NT2/D1 (cell line): ENCODE measurements around the gene LAPTM5.
A peak's percentile ranks its signal among the peaks of the same experiment; 100 is the strongest.

Experiments used
- DNase-seq: peaks from one replicate; pipeline ENCODE4 v3.0.0-alpha.2; 2011; ENCODE audit warnings: low read depth, low spot score
- H3K27me3 ChIP-seq: 2 replicates; pipeline ENCODE4 v1.6.0; 2011; ENCODE audit warnings: mild to moderate bottlenecking; ENCODE audit not compliant: insufficient read length, insufficient read depth
- H3K36me3 ChIP-seq: 2 replicates; pipeline ENCODE4 v1.6.1; 2011; ENCODE audit warnings: mild to moderate bottlenecking, low read length, mixed read lengths; ENCODE audit not compliant: insufficient read depth, insufficient read length
- H3K4me1 ChIP-seq: 2 replicates; pipeline ENCODE4 v1.5.1; 2011; ENCODE audit not compliant: insufficient read depth, insufficient read length
- H3K4me3 ChIP-seq: 2 replicates; pipeline ENCODE4 v1.5.1; 2011; ENCODE audit warnings: low read depth; ENCODE audit not compliant: insufficient read length
- H3K9ac ChIP-seq: 2 replicates; pipeline ENCODE4 v1.6.0; 2011; ENCODE audit warnings: low read depth; ENCODE audit not compliant: insufficient read length
- H3K9me3 ChIP-seq: 2 replicates; pipeline ENCODE4 v1.5.1; 2011; ENCODE audit warnings: mild to moderate bottlenecking, low read length; ENCODE audit not compliant: insufficient read depth
- SUZ12 ChIP-seq: IDR thresholded peaks from 2 replicates; pipeline ENCODE4 v1.6.1; 2011; ENCODE audit not compliant: insufficient read length, insufficient read depth; ENCODE audit errors: extremely low read depth
- YY1 ChIP-seq: IDR thresholded peaks from 2 replicates; pipeline ENCODE4 v1.6.1; 2011; ENCODE audit not compliant: insufficient read length, insufficient read depth
- ZNF274 ChIP-seq: IDR thresholded peaks from 2 replicates; pipeline ENCODE4 v1.6.1; 2011; ENCODE audit warnings: mild to moderate bottlenecking, low read depth, low read length

The LAPTM5 gene

GRCh38 chr1:30740251-30741238 lies 17.0 kb downstream of the LAPTM5 start:
- Histone ChIP-seq H3K36me3 (no peaks in the 10 kb centered on the region), H3K9ac (peak overlapping the region; percentile 12), H3K9me3 (no peaks in the 10 kb centered on the region; the same call in 1 of the 2 replicates), H3K4me1 (peaks cover 20% of the 10 kb centered on the region), H3K4me3 (no peak overlapping the region), H3K27me3 (no peaks in the 10 kb centered on the region)
- DNase-seq = no peak
- no peak for TF ChIP-seq ZNF274
- no peak for TF ChIP-seq SUZ12
- TF ChIP-seq YY1 = no peak

GRCh38 chr1:30739601-30740000 lies 18.0 kb downstream of the LAPTM5 start:
- Histone ChIP-seq H3K4me1 (peaks cover 18% of the 10 kb centered on the region), H3K4me3 (no peak overlapping the region), H3K36me3 (no peaks in the 10 kb centered on the region), H3K27me3 (no peaks in the 10 kb centered on the region), H3K9ac (no peak overlapping the region), H3K9me3 (no peaks in the 10 kb centered on the region; the same call in 1 of the 2 replicates)
- no peak for DNase-seq
- TF ChIP-seq YY1 (no peak), SUZ12 (no peak), ZNF274 (no peak)

GRCh38 chr1:30738715-30739559 lies 18.6 kb downstream of the LAPTM5 start:
- peaks cover 18% of the 10 kb centered on the region for H3K4me1 ChIP-seq
- no peak overlapping the region for H3K9ac ChIP-seq
- H3K36me3 ChIP-seq = no peaks in the 10 kb centered on the region
- DNase-seq = no peak
- no peak overlapping the region for H3K4me3 ChIP-seq
- no peaks in the 10 kb centered on the region; the same call in 1 of the 2 replicates for H3K9me3 ChIP-seq
- H3K27me3 ChIP-seq = no peaks in the 10 kb centered on the region
- TF ChIP-seq ZNF274 (no peak), SUZ12 (no peak), YY1 (no peak)

- Histone ChIP-seq H3K4me3 (no peak overlapping the region), H3K36me3 (no peaks in the 10 kb centered on the region), H3K9me3 (no peaks in the 10 kb centered on the region; the same call in 1 of the 2 replicates), H3K4me1 (peaks cover 18% of the 10 kb centered on the region), H3K9ac (no peak overlapping the region), H3K27me3 (no peaks in the 10 kb centered on the region)
- DNase-seq = no peak
- TF ChIP-seq YY1 = no peak
- no peak for TF ChIP-seq SUZ12
- TF ChIP-seq ZNF274 = no peak
These were observed 19.4 kb downstream of the LAPTM5 start for GRCh38 chr1:30738040-30738714.

GRCh38 chr1:30737357-30738039 lies 20.1 kb downstream of the LAPTM5 start:
- peaks cover 22% of the 10 kb centered on the region for H3K4me1 ChIP-seq
- no peaks in the 10 kb centered on the region for H3K36me3 ChIP-seq
- TF ChIP-seq YY1 (no peak), ZNF274 (no peak), SUZ12 (no peak)
- H3K9me3 ChIP-seq = no peaks in the 10 kb centered on the region; the same call in 1 of the 2 replicates
- no peak for DNase-seq
- no peaks in the 10 kb centered on the region for H3K27me3 ChIP-seq
- no peak overlapping the region for H3K9ac ChIP-seq
- no peak overlapping the region for H3K4me3 ChIP-seq

- no peak overlapping the region for H3K4me3 ChIP-seq
- H3K27me3 ChIP-seq = no peaks in the 10 kb centered on the region
- no peak overlapping the region for H3K9ac ChIP-seq
- H3K4me1 ChIP-seq = peaks cover 20% of the 10 kb centered on the region
- H3K36me3 ChIP-seq = no peaks in the 10 kb centered on the region
- no peak for TF ChIP-seq ZNF274
- TF ChIP-seq YY1 = no peak
- no peak for TF ChIP-seq SUZ12
- DNase-seq = no peak
- no peaks in the 10 kb centered on the region; the same call in 1 of the 2 replicates for H3K9me3 ChIP-seq
These were observed 21.7 kb downstream of the LAPTM5 start for GRCh38 chr1:30735668-30736498.
